VCaP (cell line): Measurements from ENCODE around the gene DNAAF9.

Experiments used
- H3K27ac ChIP-seq: fragments of 450-650 bp; 2 replicates; pipeline ENCODE4 v1.5.1; 2017
- CTCF ChIP-seq: fragments of 450-650 bp; conservative IDR thresholded peaks from 2 replicates; pipeline ENCODE4 v1.5.1; 2017; ENCODE audit warnings: mild to moderate bottlenecking, moderate library complexity

DNAAF9 gene

DNA sequence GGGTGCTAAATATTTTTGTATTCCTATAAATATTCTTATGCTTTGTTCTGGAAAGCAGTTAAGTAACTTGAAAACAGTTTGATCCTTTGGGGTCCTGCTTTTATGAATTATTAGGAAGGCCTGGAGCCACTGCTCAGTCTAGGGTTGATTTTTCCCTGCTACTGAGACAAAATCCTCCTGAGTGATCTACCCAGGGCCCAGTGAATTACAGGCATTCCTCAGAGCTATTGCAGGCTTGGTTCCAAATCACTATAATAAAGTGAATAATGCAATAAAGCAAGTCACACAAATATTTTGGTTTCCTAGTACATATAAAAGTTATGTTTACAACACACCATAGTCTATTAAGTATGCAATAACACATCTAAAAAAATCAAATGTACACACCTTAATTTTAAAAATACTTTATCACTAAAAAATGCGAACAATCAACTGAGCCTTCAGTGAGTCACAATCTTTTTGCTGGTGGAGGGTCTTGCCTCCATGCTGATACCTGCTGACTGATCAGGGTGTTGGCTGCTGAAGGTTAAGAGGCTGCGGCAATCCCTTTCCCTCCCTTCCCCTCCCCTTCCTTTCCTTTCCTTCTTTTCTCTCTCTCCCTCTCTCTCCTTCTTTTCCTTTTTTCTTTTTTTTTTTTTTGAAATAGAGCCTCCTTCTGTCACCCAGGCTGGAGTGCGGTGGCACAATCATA is 43.0 kb downstream of the DNAAF9 start:
- H3K27ac ChIP-seq, result peak overlapping the region; percentile 9; the same call in 1 of the 2 replicates
- no peak for TF ChIP-seq CTCF

GRCh38 chr20:3360752-3361151 is 46.7 kb downstream of the DNAAF9 start:
- no peak for TF ChIP-seq CTCF
- no peak overlapping the region for H3K27ac ChIP-seq

- H3K27ac ChIP-seq, result no peak overlapping the region
- peak; percentile 57 for TF ChIP-seq CTCF
These were observed 48.7 kb downstream of the DNAAF9 start for GRCh38 chr20:3358676-3359340.
